GM18505 (cell line): Measurements from ENCODE around the gene LTA.

Experiments
- ATAC-seq: cut with Tn5 transposase; IDR thresholded peaks from one replicate; pipeline ENCODE4 v1.9.1; 2021; ENCODE audit not compliant: unreplicated experiment
- POLR2A ChIP-seq: IDR thresholded peaks from 4 replicates; pipeline ENCODE4 v1.6.1; 2011; ENCODE audit warnings: borderline replicate concordance; ENCODE audit not compliant: insufficient read depth, insufficient read length; ENCODE audit errors: extremely low read depth

Gene LTA

DNA sequence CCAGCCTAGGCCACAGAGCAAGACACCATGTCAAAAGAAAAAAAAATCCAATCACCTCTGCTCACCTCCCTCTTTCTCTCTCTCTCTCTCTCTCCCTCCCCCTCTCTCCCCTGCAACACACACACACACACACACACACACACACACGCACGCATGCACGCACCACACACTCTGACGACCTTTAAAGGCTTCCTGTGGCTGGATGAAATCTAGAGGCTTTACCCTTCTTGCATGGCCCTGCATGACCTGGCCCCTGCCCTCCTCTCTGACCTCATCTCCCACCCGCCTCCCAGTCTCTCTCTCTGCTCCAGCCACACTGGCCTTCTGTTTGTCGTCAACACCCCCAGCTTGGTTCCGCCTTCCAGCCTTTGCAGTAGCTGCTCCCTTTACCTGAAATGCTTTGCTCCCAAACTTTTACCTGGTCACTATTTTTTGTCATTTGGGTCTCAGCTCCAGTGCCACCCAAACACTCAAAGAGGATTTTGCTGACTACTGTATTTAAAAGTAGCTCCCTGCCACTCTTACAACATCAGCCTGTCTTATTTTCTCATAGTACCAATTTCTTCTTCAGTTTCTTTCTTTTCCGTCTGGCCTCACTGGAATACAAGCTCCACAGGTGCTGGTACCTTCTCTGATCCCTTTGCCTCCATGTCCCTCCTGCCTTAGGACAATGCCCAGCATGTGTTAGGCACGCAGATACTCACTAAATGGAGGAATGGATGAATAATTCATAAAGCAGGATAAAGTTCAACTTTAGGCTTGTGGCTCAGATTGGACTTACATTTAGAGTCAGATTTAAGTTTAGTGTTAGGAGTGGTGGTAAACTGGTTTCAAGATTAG lies 4.3 kb upstream of the LTA start:
- ATAC-seq, result no peak
- TF ChIP-seq POLR2A, result no peak

DNA sequence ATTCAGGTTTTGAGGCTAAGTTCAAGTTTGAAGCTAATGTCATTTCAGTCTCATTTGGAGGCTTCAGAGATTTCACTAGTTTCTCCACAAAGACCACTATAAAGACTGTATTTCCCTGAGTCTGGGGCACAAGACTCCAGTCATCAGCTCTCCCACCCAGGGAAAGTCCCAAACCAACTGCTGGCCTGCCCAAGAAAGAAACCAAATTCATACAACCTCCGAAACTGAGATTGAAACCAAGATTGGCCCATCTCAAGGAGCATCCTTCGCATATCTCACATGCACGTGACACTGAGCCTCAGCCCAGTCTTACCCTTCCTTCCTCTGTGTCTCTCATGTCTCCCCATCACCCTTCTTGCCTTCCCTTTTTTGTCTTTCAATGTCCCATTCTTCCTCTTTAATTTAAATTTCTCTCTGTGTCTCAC lies 3.5 kb upstream of the LTA start:
- ATAC-seq, result peak; percentile 48
- no peak for TF ChIP-seq POLR2A

DNA sequence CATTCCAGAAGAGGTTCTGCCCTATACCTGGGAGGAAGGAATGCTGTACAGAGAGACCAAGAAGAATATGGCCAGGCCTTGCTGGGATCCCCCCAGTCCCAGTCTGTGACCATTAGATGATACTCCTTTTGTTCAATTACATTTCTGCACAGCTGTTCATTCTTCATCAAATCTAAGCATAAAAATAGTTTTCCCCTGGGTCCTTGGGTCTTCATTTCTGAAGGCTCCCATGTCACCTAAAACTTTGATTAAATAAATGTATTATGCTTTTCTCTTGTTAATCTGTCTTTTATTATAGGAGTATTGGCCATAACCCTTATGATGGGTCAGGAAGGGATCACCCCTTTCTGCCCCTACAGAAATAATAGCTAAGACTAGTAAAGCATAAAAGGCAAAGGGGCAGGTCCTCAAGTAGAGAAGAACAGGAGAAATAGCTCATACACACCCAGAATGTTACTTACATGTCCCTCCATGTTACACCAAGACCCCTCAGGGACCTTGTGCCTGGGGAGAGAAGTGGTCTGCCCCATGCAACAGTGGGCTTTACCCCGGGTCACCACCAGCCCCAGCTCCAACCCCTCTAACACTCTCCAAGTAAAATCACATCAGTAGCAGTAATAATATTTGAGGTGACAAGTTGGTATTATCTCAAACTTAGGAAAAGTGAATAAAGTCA lies 2.1 kb upstream of the LTA start:
- no peak for ATAC-seq

GRCh38 chr6:31573239-31574105 lies 1.4 kb downstream of the LTA start:
- ATAC-seq, result no peak
- TF ChIP-seq POLR2A, result no peak

More for the DNA sequence above, 2.1 kb upstream of the LTA start:
- no peak for TF ChIP-seq POLR2A

DNA sequence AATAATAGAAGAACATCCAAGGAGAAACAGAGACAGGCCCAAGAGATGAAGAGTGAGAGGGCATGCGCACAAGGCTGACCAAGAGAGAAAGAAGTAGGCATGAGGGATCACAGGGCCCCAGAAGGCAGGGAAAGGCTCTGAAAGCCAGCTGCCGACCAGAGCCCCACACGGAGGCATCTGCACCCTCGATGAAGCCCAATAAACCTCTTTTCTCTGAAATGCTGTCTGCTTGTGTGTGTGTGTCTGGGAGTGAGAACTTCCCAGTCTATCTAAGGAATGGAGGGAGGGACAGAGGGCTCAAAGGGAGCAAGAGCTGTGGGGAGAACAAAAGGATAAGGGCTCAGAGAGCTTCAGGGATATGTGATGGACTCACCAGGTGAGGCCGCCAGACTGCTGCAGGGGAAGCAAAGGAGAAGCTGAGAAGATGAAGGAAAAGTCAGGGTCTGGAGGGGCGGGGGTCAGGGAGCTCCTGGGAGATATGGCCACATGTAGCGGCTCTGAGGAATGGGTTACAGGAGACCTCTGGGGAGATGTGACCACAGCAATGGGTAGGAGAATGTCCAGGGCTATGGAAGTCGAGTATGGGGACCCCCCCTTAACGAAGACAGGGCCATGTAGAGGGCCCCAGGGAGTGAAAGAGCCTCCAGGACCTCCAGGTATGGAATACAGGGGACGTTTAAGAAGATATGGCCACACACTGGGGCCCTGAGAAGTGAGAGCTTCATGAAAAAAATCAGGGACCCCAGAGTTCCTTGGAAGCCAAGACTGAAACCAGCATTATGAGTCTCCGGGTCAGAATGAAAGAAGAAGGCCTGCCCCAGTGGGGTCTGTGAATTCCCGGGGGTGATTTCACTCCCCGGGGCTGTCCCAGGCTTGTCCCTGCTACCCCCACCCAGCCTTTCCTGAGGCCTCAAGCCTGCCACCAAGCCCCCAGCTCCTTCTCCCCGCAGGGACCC lies 2.3 kb downstream of the LTA start:
- no peak for ATAC-seq

DNA sequence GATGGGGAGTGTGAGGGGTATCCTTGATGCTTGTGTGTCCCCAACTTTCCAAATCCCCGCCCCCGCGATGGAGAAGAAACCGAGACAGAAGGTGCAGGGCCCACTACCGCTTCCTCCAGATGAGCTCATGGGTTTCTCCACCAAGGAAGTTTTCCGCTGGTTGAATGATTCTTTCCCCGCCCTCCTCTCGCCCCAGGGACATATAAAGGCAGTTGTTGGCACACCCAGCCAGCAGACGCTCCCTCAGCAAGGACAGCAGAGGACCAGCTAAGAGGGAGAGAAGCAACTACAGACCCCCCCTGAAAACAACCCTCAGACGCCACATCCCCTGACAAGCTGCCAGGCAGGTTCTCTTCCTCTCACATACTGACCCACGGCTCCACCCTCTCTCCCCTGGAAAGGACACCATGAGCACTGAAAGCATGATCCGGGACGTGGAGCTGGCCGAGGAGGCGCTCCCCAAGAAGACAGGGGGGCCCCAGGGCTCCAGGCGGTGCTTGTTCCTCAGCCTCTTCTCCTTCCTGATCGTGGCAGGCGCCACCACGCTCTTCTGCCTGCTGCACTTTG lies 3.3 kb downstream of the LTA start, which contains the start of gene TNF:
TSS of gene TNF (plus strand) at position 231 of the 567 bp plus-strand sequence. CDS start at position 408, 177 bp downstream.
- ATAC-seq, result no peak
- TF ChIP-seq POLR2A, result peak; percentile 100

More for the DNA sequence above, 2.3 kb downstream of the LTA start:
- TF ChIP-seq POLR2A, result peak; percentile 66

DNA sequence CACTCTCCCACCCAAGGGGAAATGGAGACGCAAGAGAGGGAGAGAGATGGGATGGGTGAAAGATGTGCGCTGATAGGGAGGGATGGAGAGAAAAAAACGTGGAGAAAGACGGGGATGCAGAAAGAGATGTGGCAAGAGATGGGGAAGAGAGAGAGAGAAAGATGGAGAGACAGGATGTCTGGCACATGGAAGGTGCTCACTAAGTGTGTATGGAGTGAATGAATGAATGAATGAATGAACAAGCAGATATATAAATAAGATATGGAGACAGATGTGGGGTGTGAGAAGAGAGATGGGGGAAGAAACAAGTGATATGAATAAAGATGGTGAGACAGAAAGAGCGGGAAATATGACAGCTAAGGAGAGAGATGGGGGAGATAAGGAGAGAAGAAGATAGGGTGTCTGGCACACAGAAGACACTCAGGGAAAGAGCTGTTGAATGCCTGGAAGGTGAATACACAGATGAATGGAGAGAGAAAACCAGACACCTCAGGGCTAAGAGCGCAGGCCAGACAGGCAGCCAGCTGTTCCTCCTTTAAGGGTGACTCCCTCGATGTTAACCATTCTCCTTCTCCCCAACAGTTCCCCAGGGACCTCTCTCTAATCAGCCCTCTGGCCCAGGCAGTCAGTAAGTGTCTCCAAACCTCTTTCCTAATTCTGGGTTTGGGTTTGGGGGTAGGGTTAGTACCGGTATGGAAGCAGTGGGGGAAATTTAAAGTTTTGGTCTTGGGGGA lies 4.0 kb downstream of the LTA start:
- ATAC-seq, result no peak
- TF ChIP-seq POLR2A, result no peak

- peak; percentile 76 for TF ChIP-seq POLR2A
- no peak for ATAC-seq
Measured at GRCh38 chr6:31576897-31577578, 4.9 kb downstream of the LTA start.

DNA sequence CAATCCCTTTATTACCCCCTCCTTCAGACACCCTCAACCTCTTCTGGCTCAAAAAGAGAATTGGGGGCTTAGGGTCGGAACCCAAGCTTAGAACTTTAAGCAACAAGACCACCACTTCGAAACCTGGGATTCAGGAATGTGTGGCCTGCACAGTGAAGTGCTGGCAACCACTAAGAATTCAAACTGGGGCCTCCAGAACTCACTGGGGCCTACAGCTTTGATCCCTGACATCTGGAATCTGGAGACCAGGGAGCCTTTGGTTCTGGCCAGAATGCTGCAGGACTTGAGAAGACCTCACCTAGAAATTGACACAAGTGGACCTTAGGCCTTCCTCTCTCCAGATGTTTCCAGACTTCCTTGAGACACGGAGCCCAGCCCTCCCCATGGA lies 5.5 kb downstream of the LTA start:
- ATAC-seq, result no peak
- TF ChIP-seq POLR2A, result peak; percentile 15

DNA sequence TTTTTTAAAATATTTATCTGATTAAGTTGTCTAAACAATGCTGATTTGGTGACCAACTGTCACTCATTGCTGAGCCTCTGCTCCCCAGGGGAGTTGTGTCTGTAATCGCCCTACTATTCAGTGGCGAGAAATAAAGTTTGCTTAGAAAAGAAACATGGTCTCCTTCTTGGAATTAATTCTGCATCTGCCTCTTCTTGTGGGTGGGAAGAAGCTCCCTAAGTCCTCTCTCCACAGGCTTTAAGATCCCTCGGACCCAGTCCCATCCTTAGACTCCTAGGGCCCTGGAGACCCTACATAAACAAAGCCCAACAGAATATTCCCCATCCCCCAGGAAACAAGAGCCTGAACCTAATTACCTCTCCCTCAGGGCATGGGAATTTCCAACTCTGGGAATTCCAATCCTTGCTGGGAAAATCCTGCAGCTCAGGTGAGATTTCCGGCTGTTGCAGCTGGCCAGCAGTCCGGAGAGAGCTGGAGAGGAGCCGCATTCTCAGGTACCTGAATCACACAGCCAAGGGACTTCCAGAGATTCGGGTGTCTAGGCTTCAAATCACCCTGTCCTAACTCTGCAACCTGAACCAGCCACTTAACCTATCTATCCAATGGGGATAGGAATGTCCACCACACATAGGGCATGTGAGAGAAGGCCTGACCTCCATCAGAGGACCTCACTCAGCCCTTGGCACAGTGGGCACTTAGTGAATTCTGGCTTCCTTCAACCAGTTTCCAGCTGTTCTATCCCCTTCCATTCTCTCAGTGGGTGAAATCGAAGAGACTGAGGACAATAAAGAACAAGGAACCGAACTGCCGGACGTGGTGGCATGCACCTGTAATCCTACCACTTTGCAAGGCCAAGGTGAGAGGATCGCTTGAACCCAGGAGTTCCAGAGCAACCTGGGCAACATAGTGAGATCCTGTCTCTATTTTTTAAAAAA lies 6.4 kb downstream of the LTA start:
- ATAC-seq, result no peak
- TF ChIP-seq POLR2A, result peak; percentile 69

- TF ChIP-seq POLR2A, result no peak
- ATAC-seq, result no peak
Measured at GRCh38 chr6:31579119-31579505, 7.0 kb downstream of the LTA start.
